H1 (cell line): ENCODE measurements around the gene NELFB. TPM values are rescaled to one million over a fixed set of nuclear protein-coding genes. Genes with fewer than 3 reads are reported as not detected.

Experiments
- BACH1 ChIP-seq: IDR thresholded peaks from 2 replicates; pipeline ENCODE4 v1.6.1; 2012; ENCODE audit warnings: low read length, improper control_type of control experiment
- CHD7 ChIP-seq: fragments of 300-600 bp; sonication (generic); IDR thresholded peaks from 2 replicates; pipeline ENCODE4 v1.7.1; 2012; ENCODE audit warnings: low read length, moderate library complexity, mild to moderate bottlenecking, inconsistent platforms; ENCODE audit not compliant: insufficient replicate concordance
- CTBP2 ChIP-seq: IDR thresholded peaks from 2 replicates; pipeline ENCODE4 v1.7.0; 2011; ENCODE audit warnings: borderline replicate concordance, mild to moderate bottlenecking, moderate library complexity, mixed read lengths, low read length; ENCODE audit not compliant: insufficient read depth, insufficient read length
- HDAC6 ChIP-seq: IDR thresholded peaks from one replicate; pipeline ENCODE4 v1.7.1; 2012; ENCODE audit warnings: low read depth, mild to moderate bottlenecking, inconsistent platforms, low read length, moderate library complexity
- PHF8 ChIP-seq: fragments of 200-600 bp; sonication (generic); conservative IDR thresholded peaks from 2 replicates; pipeline ENCODE4 v1.7.1; 2012; ENCODE audit warnings: low read depth, mild to moderate bottlenecking, inconsistent platforms, low read length, moderate library complexity
- POU5F1 ChIP-seq: IDR thresholded peaks from 2 replicates; pipeline ENCODE4 v1.6.1; 2011; ENCODE audit warnings: low read depth, mild to moderate bottlenecking, low read length, moderate library complexity
- RXRA ChIP-seq: IDR thresholded peaks from 2 replicates; pipeline ENCODE4 v1.6.1; 2011; ENCODE audit warnings: low read depth, mild to moderate bottlenecking, low read length, moderate library complexity; ENCODE audit not compliant: insufficient read depth
- SAP30 ChIP-seq: fragments of 300-600 bp; sonication (generic); IDR thresholded peaks from 2 replicates; pipeline ENCODE4 v1.7.1; 2012; ENCODE audit warnings: low read length, moderate library complexity, mild to moderate bottlenecking, inconsistent platforms; ENCODE audit not compliant: insufficient read depth, insufficient replicate concordance
- TAF7 ChIP-seq: optimal IDR thresholded peaks from 2 replicates; pipeline ENCODE3; 2011; ENCODE audit warnings: low read depth, mild to moderate bottlenecking, inconsistent platforms, low read length, moderate library complexity, borderline replicate concordance
- polyA plus RNA-seq, 7 experiments: library from polyadenylated mRNA; depleted of rRNA in 3 of 7; stranded (reverse) in 5 of 7; unstranded in 2 of 7; fragments of >200 nt in 5 of 7; fragments of 200-250 nt in 2 of 7; gene quantifications; 1 replicate in 5 of 7; 2 replicates in 1 of 7; 4 replicates in 1 of 7; pipeline versions ENCODE4 v1.2.1 to v1.2.3, GENCODE V29; 2011 to 2013; ENCODE audit warnings: missing spikeins in 2 of 7, mixed read lengths in 2 of 7
- total RNA-seq: library from RNA; stranded (reverse); fragmentation: NEBNext Ultra II Directional; extraction: Animal tissue kit (Norgen Biotek cat#: 25700); gene quantifications from 2 replicates; pipeline ENCODE4 v1.2.1, GENCODE V29; 2021

Gene NELFB
- total and polyA plus RNA-seq, 2 of the 8 experiments (the other 6 are each of a cell fraction or from before 2014, with no cell fraction given): 57.6 to 78.0 TPM

- no peak for TF ChIP-seq CTBP2
- TF ChIP-seq POU5F1: no peak
- no peak for TF ChIP-seq SAP30
- TF ChIP-seq HDAC6: no peak
- no peak for TF ChIP-seq CHD7
- no peak for TF ChIP-seq BACH1
- TF ChIP-seq RXRA: no peak
- peak; percentile 53 for TF ChIP-seq TAF7
- TF ChIP-seq PHF8: peak; percentile 89
Measured at GRCh38 chr9:137254624-137255447, at the start of gene NELFB (continued).
